SK-N-SH treated with all-trans-retinoic acid at 6 μM for 48 hours (cell line): Measurements from ENCODE around the gene BEX3.

ENCODE experiments used
- ATAC-seq: fragments of 200-7000 bp; cut with Tn5 transposase; 3 replicates; pipeline ENCODE4 v1.9.1; 2020; ENCODE audit warnings: mild to moderate bottlenecking, moderate library complexity
- BACH2 ChIP-seq: fragments of 250-450 bp; sonication (Bioruptor Pico); IDR thresholded peaks from 2 replicates; pipeline ENCODE4 v1.9.0; 2021; ENCODE audit warnings: mild to moderate bottlenecking, borderline replicate concordance
- CREB5 ChIP-seq: fragments of 250-450 bp; sonication (Bioruptor Pico); IDR thresholded peaks from 2 replicates; pipeline ENCODE4 v1.5.1; 2020; ENCODE audit warnings: low read depth, mild to moderate bottlenecking, moderate library complexity
- CSDC2 ChIP-seq: fragments of 250-450 bp; sonication (Bioruptor Pico); IDR thresholded peaks from 2 replicates; pipeline ENCODE4 v1.5.0; 2020; ENCODE audit warnings: mild to moderate bottlenecking, moderate library complexity
- CSRNP3 ChIP-seq: fragments of 250-450 bp; sonication (Bioruptor Pico); IDR thresholded peaks from 2 replicates; pipeline ENCODE4 v1.5.1; 2021; ENCODE audit warnings: mild to moderate bottlenecking, moderate library complexity
- ESRRG ChIP-seq: fragments of 250-450 bp; sonication (Bioruptor Pico); IDR thresholded peaks from 2 replicates; pipeline ENCODE4 v1.6.1; 2021; ENCODE audit warnings: mild to moderate bottlenecking
- GLIS3 ChIP-seq: fragments of 250-450 bp; sonication (Bioruptor Pico); IDR thresholded peaks from 2 replicates; pipeline ENCODE4 v1.5.0; 2020; ENCODE audit warnings: mild to moderate bottlenecking, moderate library complexity
- PATZ1 ChIP-seq: fragments of 250-450 bp; sonication (Bioruptor Pico); IDR thresholded peaks from 2 replicates; pipeline ENCODE4 v1.8.0; 2020; ENCODE audit warnings: mild to moderate bottlenecking, moderate library complexity, borderline replicate concordance
- POU6F1 ChIP-seq: fragments of 250-450 bp; sonication (Bioruptor Pico); IDR thresholded peaks from 2 replicates; pipeline ENCODE4 v1.8.0; 2021; ENCODE audit warnings: low read depth, mild to moderate bottlenecking, moderate library complexity, borderline replicate concordance
- PPARA ChIP-seq: fragments of 250-450 bp; sonication (Bioruptor Pico); IDR thresholded peaks from 2 replicates; pipeline ENCODE4 v1.5.0; 2020; ENCODE audit warnings: mild to moderate bottlenecking, borderline replicate concordance
- SNAI2 ChIP-seq: fragments of 250-450 bp; sonication (Bioruptor Pico); IDR thresholded peaks from 2 replicates; pipeline ENCODE4 v1.5.0; 2020; ENCODE audit warnings: mild to moderate bottlenecking, moderate library complexity
- TCF4 ChIP-seq: fragments of 250-450 bp; sonication (Bioruptor Pico); IDR thresholded peaks from 2 replicates; pipeline ENCODE4 v1.8.0; 2021; ENCODE audit warnings: mild to moderate bottlenecking, moderate library complexity, borderline replicate concordance
- TOX ChIP-seq: fragments of 250-450 bp; sonication (Bioruptor Pico); IDR thresholded peaks from 2 replicates; pipeline ENCODE4 v1.8.0; 2021; ENCODE audit warnings: mild to moderate bottlenecking, moderate library complexity, borderline replicate concordance
- TSHZ2 ChIP-seq: fragments of 250-450 bp; sonication (Bioruptor Pico); IDR thresholded peaks from 2 replicates; pipeline ENCODE4 v1.5.0; 2020; ENCODE audit warnings: mild to moderate bottlenecking, moderate library complexity
- ZC3H10 ChIP-seq: fragments of 250-450 bp; sonication (Bioruptor Pico); IDR thresholded peaks from 2 replicates; pipeline ENCODE4 v1.5.1; 2021; ENCODE audit warnings: mild to moderate bottlenecking, moderate library complexity
- ZFP30 ChIP-seq: fragments of 450-650 bp; formaldehyde crosslinking; IDR thresholded peaks from 2 replicates; pipeline ENCODE4 v1.5.0; 2022; ENCODE audit warnings: mild to moderate bottlenecking, moderate library complexity
- ZNF565 ChIP-seq: fragments of 450-650 bp; formaldehyde crosslinking; conservative IDR thresholded peaks from 2 replicates; pipeline ENCODE4 v1.5.0; 2020; ENCODE audit warnings: low read depth, mild to moderate bottlenecking, moderate library complexity
- ZNF70 ChIP-seq: fragments of 450-650 bp; formaldehyde crosslinking; IDR thresholded peaks from 2 replicates; pipeline ENCODE4 v1.5.0; 2020; ENCODE audit warnings: mild to moderate bottlenecking, moderate library complexity
- ZNF8 ChIP-seq: fragments of 450-650 bp; formaldehyde crosslinking; IDR thresholded peaks from 2 replicates; pipeline ENCODE4 v1.5.0; 2020; ENCODE audit warnings: mild to moderate bottlenecking, moderate library complexity

Gene BEX3

GRCh38 chrX:103415068-103415467, 38.7 kb downstream of the BEX3 start:
- TF ChIP-seq CSDC2 (CRISPR knock-in tag) (no peak), GLIS3 (CRISPR knock-in tag) (no peak), PPARA (CRISPR knock-in tag) (no peak), ZC3H10 (CRISPR knock-in tag) (no peak), TSHZ2 (CRISPR knock-in tag) (no peak), TCF4 (CRISPR knock-in tag) (no peak), TOX (no peak), ZNF8 (CRISPR knock-in tag) (no peak), ZNF565 (CRISPR knock-in tag) (no peak), SNAI2 (CRISPR knock-in tag) (no peak), ESRRG (no peak)
- no peak for ATAC-seq

- TF ChIP-seq ZNF565 (CRISPR knock-in tag) (no peak), PATZ1 (no peak), CSRNP3 (no peak), ZFP30 (CRISPR knock-in tag) (no peak), BACH2 (CRISPR knock-in tag) (no peak), CSDC2 (CRISPR knock-in tag) (no peak), PPARA (CRISPR knock-in tag) (no peak)
- no peak for ATAC-seq
Measured at GRCh38 chrX:103415528-103415927, 39.2 kb downstream of the BEX3 start.

GRCh38 chrX:103417370-103417769, 41.0 kb downstream of the BEX3 start:
- TF ChIP-seq TSHZ2 (CRISPR knock-in tag): no peak
- TF ChIP-seq ZNF70 (CRISPR knock-in tag): no peak
- no peak for TF ChIP-seq POU6F1 (CRISPR knock-in tag)
- no peak for TF ChIP-seq PPARA (CRISPR knock-in tag)
- no peak for TF ChIP-seq TOX
- TF ChIP-seq ZNF565 (CRISPR knock-in tag): no peak
- TF ChIP-seq BACH2 (CRISPR knock-in tag): no peak
- TF ChIP-seq ESRRG: no peak
- TF ChIP-seq ZFP30 (CRISPR knock-in tag): no peak
- no peak for TF ChIP-seq CREB5 (CRISPR knock-in tag)
- no peak for ATAC-seq
